ENCODE results near the gene YDJC.
A peak's percentile ranks its signal among the peaks of the same experiment; 100 is the strongest.
"Not testable (repeated sequence)": the region's sequence is repeated elsewhere in the genome, so short reads cannot be mapped to it uniquely, and the experiment has no call there.

The YDJC gene

DNA sequence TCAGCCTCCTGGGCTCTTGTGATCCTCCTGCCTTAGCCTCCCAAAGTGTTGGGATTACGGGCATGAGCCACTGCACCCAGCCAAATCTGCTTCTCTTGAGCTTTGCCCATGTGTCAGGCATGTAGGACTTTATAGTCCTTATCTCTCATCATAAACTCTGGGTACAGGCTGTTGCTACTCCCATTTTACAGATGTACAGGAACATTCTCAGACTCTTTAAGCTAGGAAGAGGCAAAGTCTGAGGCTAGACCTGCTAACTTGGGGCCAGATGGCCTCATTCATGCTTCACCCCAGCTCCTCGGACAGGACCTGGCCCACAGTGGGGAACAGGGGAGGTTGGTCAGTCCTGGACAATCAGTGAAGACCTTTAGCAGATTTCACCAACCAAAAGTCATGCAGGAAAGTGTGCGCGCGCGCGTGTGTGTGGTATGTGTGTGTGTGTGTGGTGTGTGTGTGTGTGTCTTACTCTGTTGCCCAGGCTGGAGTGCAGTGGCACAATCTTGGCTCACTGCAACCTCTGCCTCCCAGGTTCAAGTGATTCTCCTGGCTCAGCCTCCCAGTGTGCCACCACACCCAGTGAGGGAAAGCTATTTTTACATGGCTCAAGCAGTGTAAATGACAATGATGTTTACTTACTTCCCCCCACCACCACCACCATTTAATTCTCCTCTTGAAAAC, 23.8 kb downstream of the YDJC start:
- DNase-seq, result no peak

DNA sequence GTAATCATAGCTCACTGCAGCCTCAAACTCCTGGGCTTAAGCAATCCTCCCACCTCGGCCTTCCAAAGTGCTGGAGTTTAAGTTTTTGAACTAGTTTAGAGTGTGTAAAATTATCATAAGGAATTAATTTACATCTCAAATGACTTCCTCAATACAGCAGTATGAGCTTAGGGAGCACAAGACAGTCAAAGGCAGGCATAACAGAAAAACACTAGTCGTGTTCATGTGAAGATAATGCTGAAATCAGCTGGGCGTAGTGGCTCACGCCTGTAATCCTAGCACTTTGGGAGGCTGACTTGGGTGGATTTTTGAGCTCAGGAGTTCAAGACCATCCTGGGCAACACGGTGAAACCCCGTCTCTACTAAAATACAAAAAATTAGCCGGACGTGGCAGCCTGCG, 25.8 kb downstream of the YDJC start:
- DNase-seq, result no peak

DNA sequence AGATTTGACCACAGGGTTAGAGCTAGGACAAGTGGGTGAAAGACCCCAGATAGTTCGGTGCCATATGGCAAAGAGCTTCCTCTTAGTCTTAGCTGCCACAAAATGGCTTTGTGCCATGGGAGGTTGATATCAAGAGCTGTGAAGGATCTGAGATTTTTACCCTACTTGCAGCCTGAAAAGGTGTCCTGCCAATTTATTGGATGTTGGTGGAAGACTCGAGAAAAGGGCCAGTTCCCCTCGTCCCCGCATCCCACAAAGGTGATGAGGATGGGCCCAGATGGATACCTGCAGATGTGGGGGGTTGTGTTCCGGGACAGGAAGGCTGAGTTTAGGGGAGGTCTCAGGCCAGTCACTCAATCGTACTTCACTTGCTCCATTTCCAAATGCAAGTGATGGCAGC, 27.2 kb downstream of the YDJC start:
- DNase-seq, result no peak

DNA sequence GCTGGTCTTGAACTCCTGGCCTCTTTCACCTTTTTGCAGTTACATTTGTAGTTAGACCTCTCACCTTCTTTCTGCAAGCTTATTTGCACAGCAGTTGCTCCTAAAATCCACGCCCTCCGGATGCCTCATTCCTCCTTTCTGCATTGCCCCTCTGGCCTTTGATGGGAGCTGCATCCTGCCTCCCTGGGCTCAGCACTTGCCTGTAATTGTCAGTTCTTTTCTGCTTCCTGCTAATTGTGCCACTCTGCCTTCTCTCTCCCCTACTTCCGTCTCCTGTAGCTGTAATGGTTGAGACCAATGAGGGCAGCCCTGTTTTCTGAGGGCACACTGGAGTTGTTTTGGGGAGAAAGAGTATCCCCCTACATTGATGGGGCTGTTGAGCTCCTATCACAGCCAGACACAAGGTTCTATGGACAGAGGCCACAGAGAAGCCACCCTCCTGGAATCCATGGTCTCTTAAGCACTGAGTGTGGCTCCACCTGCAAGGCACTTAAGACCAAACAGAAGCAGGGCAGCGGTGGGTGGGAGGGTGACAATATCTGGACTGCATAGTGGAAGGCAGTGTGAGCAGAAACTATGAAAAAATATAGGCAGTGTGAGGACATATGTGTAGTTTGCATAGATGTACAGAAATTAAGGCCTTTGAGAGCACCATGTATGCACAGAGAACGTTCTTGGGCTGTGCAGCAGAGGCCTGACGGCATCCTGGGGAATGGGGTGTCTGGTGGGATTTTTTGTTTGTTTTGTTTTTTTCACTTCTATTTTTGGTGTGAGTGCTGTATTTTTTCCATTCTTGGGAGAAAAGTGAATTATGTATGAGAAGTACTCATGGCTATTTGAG, 30.5 kb downstream of the YDJC start:
- DNase-seq, result no peak

DNA sequence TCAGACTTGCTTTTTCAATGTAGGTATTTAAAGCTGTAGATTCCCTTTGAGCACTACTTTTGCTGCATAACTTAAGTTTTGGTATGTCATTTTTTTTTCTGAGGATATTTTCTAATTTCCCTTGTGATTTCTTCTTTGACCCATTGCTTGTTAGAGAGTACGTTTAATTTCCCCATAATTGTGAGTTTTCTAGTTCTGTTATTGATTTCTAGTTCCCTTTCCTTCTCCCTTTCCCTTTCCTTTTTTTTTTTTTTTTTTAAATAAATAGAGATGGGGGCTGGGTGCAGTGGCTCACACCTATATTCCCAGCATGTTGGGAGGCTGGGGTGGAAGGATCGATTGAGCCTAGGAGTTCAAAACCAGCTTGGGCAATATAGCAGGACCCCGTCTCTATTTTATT, 31.5 kb downstream of the YDJC start:
- no peak for DNase-seq

DNA sequence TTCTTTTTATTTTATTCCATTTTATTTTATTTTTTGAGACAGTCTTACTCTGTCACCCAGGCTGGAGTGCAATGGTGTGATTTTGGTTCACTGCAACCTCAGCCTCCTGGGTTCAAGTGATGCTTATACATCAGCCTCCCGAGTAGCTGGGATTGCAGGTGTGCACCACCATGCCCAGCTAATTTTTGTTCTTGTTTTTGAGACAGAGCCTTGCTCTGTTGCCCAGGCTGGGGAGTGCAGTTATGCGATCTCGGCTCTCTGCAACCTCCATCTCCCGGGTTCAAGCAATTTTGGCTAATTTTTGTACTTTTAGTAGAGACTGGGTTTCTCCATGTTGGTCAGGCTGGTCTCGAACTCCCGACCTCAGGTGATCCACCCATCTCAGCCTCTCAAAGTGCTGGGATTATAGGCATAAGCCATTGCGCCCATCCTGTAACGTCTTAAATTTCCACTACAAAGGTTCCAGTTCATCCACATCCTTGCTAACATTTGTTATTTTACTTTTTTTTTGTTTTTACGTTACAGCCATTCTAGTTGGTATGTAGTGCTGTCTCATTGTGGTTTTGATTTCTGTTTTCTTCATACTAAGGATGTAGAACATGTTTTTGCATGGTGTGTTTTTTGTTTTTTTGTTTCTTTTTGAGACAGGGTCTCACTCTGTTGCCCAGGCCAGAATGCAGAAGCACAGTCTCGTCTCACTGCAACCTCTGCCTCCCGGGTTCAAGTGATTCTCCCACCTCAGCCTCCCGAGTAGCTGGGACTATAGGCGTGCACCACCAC, 33.3 kb downstream of the YDJC start:
- DNase-seq, result not testable (repeated sequence)

DNA sequence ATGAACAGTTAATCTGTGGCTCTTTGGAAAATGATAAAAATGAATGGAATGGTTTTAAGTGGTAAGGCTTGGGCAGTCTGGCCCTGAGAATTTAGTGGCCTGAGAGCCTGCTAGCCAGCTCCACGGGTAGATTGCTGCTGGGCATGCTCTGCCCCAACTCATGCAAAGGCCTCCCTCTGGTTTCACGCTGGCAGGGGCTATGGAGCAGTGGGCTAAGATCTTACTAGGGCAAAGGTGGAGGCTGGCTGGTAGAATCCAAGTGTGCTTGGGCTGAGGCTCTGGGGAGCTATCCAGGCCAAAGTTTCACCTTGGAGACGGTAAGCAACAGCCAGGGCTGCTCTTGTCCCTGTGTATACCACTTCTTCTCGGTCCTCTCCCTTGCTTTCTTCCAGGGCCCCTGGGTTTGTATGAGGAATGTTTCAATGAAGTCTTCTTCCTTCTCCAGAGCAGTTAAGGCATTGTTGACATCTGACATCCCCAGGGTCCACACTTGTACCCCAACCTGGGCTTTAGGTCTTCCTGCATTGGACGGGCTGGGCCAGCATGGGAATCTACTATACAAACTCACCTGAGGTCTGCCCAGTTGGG, 34.9 kb downstream of the YDJC start:
- no peak for DNase-seq

DNA sequence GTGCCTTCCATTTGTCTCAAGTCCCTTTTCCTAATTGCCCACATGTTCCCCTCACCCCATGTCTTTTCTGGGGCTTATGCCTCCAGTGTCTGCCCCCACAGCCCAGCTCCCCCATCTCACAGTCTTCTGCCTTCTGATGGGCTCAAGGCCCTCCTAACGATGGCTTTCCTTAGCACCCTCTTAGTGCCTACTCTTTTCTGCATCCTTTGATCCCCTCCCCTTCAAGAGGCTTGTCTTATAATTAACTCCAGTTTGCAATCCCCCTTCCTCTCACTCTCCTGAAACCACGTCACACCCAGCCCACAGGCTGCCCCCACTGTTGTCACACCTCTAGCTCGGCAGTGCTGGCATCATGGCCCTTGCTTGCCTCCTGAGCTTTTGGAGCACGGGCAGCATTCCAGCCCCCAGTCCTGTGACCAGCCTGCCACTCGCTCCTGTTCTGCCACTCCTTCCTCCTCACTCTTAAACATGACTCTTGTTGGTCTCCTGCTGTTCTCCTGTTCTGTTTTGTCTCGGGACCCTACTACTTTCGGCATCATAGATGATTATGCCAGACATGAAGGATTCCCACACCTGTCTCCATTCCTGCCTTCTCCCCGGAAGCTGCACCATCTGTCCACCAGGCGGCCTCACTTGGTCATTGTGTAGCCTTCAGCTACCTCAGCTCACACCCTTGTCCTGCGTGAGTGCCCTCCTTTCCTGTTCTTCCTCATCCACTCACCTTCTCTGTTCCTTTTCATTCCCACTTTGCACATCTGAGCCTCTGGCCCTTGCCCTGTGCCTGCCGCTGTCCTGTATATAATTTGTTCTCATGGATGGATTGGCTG, 36.2 kb downstream of the YDJC start:
- DNase-seq, result no peak

DNA sequence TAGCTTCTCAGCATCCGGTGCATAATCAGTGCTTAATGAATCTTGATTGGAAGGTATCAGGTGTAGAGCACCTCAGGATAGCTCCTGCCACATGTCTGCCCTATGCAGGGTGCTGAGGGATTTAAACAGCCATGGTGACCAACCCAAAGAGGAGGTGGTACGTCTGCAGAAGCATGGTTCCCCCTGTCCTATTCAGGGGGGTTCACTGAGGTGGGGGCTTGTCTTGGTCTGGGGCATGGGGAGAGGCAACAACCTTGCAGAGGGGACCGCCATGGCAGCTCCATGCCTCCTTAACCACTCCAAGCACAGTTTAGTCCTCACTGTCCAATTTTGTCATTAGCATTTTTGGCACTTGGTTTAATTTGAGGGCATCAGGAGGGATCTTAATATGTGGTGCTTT, 37.4 kb downstream of the YDJC start:
- no peak for DNase-seq

DNA sequence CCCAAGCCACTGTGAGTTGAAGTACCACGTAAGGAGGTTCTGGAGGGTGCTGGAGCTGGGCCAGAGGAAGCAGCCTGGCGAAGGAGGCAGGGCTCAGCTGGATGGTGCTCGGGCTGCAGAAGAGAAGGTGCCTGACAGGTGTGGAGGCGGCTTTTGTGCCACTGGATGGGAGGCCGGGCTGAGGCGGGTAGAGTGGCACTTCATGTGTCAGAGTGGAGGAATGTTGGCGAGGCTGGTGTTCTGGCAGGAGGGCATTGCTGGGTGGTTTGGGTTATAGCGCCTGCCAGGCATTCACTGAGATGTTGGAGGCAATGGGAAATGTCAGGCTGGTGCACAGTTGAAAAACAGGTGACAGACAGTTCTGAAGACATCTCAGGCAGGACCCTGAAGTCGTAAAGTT, 38.1 kb downstream of the YDJC start:
- DNase-seq, result no peak

DNA sequence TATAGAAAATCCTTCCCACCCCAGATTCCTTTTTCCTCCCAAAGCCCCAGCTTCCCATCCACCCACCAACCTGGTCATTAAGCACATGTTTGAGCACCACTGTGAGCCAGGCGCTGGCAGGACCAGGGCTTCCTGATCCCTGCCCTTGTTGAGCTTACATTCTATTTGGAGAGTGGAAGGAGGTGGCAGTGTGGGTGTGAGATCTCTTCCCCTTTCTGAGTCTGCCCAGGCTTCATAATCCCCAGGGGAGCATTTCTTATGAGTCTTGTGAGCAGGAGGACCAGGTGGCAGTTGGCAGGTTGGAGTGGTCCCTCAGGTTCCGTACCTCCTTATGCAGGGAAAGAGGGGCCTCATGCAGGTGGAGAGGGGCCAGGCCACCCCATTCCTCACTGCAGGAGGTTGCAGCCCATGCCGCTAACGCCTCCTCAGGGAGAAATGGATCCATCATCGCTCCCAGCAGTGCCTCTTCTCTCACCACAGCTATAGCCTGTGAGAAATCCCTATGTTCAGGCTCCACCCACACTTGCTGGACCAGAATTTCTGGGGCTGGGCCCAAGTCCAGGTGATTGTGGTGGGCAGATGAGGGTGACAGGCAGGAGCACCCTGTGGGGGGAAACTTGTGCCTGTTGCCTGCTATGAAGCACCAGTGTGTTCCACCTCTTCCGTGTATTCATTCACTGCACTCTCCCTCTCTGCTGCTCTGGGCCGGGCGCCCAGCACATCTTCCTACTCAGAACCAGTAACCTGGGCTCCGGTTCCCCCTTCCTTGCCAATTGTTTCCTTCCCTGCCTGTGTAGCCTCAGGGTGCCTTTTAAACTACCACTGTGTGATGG, 38.8 kb downstream of the YDJC start:
- DNase-seq, result no peak

DNA sequence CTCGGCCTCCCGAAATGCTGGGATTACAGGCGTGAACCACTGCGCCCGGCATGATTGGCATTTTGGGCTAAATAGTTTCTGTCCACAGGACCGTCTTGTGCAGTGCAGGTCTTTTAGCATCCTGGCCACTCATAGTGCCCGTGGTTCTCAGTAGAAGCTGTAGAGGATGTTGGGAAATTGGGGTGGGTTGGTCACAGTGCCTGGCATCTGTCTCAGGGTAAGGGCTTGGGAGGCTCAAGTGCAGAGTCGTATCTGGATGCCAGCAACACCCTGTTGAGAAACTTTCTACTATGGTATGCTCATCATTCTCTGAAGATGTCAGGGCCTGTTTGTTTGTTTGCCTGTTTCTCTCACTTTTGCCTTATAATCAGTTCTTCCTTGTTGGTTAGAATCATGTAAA, 40.4 kb downstream of the YDJC start:
- DNase-seq, result no peak

DNA sequence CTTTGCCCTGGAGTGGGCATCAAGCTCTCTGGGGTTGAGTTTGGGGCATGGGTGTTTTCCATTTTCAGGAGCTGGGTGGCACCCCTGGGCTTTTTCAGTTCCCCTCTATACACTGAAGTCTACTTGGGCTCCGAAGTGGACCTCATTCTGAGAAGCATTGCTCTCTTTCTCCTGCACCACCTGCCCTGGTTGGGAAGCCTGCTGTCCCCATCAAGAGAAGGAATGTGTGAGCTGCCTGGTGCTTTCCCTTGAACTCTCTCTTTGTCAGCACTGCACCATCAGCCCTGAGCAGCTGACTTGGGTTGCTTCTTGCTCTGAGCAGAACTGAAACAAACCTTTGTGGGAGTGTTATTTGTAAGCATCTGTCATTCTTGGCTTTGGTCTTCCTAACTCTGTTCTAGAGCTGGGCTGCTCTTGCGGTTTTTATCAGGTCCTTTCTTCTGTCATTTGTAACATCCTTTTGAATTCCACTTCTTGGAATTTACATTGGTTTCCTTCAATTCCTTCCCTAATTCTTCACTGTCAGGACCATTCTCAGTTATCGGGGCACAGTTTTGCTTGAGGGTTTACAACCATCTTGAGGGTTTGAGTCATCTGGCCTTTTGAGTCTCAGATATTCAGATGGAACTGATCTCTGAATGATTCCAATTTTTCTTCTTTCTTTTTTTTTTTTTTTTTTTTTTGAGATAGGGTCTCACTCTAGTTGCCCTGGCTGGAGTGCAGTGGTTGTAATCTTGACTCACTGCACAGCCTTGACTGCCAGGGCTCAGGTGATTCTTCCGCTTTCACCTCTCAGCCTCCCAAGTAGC, 41.8 kb downstream of the YDJC start:
- DNase-seq, result peak; percentile 38

DNA sequence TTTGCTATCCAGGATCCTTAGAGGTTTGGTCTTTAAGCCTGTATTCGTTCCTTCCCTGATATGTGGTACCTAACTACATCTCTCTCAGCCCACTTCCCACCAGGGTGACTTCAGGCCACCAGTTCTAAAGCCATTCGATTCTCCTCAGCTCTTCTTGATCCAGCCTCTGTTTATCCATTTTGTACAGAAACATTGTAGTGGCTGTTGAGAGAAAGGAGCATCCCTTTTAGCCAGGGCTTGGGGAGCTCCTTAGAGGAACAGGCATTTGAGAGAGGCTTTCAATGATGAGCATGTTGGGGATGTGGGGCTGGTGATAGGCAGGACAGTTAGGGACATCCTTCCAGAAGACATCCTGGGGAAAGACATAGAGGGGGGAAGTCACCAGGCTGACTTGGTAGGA, 44.4 kb downstream of the YDJC start:
- no peak for DNase-seq

DNA sequence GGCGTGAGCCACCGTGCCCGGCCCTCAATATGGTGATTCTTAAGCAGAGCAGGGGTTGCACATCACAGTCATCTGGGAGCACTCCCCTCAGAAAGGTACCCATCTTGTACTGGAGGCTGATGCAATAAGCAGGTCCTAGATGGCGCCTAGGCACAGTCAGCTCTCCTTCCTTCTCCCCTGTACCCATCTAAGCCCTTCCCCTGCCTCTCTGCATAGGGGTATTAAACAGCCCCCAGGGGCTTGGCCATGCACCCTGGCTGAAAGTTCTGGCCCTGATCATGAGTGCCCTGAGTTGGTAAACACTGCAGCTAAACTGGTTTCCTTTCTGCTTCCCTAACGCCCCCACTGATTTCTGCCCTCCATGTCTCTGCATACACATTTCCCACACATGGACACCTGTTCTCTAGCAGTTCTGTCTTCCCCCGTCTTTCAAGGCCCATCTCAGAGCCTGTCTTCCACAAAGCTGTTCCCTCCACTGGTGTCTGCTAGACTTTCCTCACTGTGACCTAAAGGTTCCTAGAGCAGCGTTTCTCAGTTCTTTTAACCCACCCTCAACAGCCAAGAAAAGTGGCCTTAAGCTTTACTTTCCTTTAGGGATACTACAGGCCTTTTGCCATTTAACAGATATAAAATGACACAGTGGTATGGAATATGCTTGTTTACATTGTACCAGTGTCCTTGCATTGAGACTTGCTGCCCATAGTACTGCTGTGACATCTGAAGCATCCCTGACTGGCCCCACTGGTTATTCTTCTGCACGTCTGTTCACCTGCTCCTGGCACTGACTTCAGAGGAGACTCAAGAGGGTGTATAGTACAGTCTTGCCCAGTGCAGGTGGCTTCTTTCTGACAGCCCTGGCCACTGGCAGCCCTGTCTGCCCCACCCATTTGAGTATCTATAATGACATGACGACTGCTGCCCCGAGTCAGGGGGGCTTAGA, 46.8 kb downstream of the YDJC start:
- DNase-seq, result no peak

DNA sequence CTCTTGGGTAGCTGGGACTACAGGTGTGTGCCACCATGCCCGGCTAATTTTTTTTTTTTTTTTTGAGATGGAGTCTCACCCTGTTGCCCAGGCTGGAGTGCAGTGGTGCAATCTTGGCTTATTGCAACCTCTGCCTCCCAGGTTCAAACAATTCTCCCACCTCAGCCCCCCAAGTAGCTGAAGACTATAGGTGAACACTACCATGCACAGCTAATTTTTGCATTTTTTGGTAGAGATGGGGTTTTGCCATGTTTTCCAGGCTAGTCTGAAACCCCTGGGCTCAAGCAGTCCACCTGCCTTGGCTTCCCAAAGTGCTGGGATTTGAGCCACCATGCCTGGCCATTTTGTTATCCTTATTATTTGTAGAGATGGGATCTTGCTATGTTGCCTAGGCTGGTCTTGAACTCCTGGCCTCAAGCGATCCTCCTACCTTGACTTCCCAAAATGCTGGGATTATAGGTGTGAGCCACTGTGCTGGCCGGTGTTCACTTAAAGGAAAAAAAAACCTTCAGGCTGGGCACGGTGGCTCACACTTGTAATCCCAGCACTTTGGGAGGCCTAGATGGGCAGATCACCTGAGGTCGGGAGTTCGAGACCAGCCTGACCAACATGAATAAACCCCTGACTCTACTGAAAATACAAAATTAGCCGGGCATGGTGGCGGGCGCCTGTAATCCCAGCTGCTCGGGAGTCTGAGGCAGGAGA, 48.7 kb downstream of the YDJC start:
- not testable (repeated sequence) for DNase-seq

DNA sequence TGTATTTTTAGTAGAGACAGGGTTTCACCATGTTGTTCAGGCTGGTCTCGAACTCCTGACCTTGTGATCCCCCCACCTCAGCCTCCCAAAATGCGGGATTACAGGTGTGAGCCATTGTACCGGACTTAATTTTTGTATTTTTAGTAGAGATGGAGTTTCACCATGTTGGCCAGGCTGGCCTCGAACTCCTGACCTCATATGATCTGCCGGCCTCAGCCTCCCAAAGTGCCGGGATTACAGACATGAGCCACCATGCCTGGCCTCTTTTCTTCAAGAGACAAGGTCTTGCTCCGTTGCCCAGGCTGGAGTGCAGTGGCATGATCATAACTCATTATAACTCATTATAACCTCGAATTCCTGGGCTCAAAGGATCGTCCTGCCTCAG, 49.2 kb downstream of the YDJC start:
- DNase-seq, result not testable (repeated sequence)

DNA sequence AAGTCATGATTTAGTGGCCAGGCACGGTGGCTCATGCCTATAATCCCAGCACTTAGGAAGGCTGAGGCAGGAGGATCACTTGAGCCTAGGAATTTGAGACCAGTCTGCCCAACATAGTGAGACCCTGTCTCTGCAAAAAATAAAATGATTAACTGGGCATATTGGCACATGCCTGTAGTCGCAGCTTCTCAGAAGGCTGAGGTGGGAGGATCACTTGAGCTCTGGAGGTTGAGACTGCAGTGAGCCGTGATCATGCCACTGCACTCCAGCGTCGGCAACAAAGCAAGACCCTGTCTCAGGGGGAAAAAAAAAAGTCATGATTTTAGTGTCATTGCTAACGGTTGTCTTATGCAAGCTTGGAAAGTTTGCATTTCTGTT, 50.4 kb downstream of the YDJC start:
- DNase-seq, result no peak
